NOMO-1 treated with DMSO at 0.1 percent for 48 hours (cell line): ENCODE results near the gene IZUMO1R.
"Not testable (repeated sequence)": the region's sequence is repeated elsewhere in the genome, so short reads cannot be mapped to it uniquely, and the experiment has no call there.

Experiments used
- DNase-seq: peaks from one replicate; lab custom pipeline; 2025; ENCODE audit not compliant: unreplicated experiment; lab: John Stamatoyannopoulos, UW

Gene IZUMO1R

DNA sequence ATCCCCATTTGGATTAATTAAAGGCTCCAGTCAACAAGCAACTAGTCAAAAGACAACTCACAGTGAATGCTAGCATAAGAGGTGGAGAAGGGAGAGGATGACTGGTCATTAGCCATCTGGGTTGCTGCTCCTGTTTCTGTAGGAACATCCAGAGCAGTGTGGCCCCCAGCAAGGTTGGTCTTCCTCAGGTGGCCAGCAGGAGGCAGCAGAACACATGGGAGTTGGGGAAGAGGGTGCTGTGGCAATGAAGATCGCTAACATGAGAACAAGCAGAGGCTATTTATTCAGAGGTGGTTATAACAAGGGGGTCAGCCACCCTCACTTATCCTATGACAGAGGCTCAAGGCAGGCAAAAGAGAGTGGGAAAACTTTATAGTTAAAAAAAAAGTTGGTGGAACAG, 21.3 kb downstream of the IZUMO1R start:
- DNase-seq, result no peak

DNA sequence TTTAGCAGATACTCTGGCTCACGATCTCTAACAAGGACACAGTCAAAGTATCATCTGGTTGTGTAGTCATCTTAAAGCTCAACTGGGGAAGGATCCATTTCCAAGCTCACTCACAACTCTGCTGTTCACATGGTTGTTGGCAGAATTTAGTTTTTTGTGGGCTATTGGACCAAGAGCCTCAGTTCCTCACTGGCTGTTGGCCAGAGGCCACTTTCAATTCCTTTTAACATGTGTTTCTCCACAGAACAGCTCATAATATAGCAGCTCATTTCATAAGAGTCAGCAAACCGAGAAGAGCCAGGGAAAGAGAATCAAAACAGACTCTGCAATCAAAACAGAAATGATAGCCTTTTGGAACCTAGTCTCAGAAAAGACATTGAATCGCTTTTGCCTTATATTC, 22.6 kb downstream of the IZUMO1R start:
- peak; percentile 51 for DNase-seq

DNA sequence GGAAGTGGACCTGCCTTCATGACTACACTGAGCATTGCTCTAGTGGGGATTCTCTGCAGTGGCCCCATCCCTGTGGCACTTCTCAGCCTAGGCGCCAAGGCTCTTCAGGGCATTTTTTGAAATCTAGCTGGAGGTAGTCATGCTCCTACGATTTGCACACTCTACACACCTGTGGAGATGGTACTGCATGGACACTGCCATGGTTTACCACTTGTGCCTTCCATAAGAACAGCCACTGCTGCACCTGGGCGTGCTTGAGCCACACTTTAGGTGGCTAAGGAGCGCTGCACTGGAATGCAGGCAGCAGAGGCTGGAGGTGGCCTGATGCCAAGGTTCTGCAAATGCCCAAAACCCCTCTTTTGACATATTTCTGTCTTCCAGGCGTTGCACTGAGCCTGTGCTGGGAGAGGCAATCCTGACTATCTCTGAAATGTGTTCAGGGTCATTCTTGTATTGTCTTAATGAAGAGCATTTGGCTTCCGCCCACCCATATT, 24.3 kb downstream of the IZUMO1R start:
- DNase-seq, result no peak

DNA sequence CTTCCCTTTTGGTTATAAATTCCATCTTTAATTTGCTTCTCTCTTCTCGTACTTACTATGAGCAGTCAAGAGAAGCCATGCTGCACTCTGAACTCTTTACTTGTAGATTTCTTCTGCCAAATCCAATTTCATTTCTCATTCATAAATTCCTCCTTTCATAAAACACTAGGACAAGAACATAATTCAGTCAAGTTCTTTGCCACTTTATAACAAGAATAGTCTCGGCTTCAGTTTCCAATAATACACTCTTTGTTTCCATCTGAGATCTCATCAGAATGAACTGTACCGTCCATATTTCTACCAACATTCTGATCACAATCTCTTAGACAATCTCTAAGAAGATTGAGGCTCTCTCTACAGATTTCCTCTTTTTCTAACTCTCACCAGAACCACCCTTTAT, 25.1 kb downstream of the IZUMO1R start:
- no peak for DNase-seq

DNA sequence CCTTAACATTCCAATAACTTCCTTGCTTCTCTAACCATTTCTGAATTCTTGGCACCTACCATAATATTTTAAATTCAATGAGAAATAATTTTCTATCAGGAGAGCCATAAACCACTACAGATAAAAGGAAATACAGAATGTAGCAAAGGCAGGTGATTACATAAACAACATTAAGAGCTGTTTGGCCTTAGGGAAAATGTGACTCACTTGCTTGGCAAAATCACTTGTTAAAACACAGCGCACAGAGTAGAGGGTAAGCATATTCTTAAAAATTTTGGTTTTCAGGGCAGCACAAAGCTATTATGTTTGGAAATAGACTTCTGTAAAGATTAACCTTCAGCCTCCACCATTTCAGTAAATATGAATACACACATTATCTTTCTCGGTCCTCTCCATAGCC, 26.4 kb downstream of the IZUMO1R start:
- no peak for DNase-seq

DNA sequence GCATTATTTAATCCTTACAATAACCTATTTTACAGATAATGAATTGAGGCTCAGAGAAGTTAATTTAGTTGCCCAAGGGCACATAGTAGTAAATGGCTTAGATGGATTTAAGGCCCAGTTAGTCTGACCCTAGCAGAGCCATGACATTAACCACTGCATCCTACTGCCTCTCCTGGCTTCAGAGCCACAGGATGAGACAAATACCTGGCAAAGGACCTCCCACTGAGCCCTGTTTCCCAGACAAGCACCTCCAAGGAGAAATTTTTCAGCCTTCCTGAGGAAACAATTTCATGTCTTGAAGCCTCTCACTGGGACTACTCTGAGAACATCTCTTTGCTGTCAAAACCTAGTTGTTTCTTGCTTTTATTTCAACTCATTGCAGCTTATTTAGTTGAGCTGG, 28.4 kb downstream of the IZUMO1R start:
- DNase-seq, result no peak

DNA sequence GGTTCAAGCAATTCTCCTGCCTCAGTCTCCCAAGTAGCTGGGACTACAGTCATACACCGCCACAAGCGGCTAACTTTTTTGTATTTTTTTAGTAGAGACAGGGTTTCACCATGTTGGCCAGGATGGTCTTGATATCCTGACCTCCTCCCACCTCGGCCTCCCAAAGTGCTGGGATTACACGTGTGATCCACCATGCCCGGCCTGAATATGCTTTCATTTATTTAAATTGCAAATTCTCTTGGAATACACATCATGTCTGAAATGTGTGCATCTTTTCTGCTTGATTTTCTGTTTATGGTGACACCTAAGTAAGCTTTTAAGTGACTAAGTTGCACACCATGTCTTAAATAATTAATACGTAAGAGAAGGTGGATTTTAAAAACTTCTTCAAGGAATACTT, 31.7 kb downstream of the IZUMO1R start:
- DNase-seq, result no peak

DNA sequence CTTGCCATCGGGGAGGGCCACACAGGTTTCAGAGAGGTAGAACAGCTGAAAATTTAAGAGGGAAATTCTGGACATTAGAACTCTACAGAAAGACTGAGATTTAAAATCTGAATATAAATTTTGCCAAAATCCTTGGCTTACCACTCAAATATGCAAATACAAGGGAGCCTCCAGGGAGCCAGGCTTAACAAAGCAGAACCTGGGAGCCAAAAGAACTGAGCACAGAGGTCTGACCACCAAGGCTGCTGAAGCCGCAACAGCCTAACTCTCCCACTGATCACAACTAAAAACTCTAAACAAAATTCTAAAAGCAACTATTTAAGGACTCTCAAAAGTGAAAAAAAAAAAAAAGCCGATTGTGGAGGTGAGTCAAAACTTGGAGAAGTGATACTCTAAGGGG, 34.3 kb downstream of the IZUMO1R start:
- no peak for DNase-seq

DNA sequence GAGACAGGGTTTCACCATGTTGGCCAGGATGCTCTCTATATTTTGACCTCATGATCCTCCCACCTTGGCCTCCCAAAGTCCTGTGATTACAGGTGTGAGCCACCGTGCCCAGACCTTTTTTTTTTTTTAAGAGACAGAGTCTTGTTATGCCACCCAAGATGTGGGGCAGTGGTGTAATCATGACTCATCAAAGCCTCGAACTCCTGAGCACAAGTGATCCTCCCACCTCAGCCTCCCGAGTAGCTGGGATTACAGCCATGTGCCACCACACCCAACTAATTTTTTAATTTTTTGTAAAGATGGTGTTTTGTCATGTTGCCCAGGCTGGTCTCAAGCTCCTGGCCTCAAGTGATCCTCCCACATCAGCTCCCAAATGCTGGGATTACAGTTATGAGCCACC, 37.9 kb downstream of the IZUMO1R start:
- no peak for DNase-seq

DNA sequence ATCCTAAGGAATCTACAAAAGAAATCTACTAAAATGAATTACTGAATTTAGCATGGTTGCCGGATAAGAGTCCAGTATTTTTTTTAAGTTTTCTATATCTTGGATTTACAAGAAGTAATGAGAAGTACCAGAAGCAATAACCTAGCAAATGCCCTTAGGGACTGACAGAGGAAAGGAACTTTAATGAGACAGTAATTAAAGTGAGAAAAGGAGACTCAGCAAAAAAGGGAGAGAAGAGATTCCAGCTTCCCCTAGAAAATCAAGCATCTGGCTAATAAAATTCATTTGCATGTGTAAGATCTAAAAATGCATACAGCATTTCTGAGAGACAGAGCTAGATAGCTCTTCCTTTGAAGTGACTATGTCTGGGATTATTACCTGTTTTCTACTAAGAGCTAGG, 39.1 kb downstream of the IZUMO1R start:
- DNase-seq, result no peak

DNA sequence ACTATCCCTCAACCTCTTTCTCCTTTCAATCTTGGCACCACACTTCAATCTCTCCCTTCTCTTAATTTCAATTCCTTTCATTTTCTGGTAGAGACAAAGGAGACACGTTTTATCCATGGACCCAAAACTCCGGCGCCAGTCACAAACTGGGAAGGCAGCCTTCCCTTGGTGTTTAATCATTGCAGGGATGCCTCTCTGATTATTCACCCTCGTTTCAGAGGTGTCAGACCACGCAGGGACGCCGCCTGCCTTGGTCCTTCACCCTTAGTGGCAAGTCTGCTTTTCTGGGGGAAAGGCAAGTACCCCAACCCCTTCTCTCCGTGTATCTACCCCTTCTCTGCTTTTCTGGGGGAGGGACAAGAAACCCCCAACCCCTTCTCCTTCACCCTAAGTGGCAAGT, 41.9 kb downstream of the IZUMO1R start:
- DNase-seq, result not testable (repeated sequence)

DNA sequence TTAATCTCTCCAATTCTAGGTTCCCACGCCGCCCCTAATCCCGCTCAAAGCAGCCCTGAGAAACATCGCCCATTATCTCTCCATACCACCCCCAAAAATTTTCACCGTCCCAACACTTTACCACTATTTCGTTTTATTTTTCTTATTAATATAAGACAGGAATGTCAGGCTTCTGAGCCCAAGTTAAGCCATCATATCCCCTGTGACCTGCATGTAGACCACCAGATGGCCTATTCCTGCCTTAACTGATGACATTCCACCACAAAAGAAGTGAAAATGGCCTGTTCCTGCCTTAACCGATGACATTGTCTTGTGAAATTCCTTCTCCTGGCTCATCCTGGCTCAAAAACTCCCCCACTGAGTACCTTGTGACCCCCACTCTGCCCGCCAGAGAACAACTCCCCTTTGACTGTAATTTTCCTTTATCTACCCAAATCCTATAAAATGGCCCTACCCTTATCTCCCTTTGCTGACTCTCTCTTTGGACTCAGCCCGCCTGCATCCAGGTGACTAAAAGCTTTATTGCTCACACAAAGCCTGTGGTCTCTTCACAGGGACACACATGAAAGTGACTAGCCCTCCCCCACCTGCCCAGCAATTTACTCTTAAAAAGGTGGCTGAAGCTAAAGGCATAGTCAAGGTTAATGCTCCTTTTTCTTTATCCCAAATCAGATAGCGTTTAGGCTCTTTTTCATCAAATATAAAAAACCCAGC, 46.6 kb downstream of the IZUMO1R start:
- not testable (repeated sequence) for DNase-seq
